Stimulated activated CD4-positive, alpha-beta T cell treated with anti-CD3 and anti-CD28 coated beads, TNF-alpha, amount 100 ng/mL, for 48 hours (primary cell): ENCODE results near the gene KIT.

Experiments
- DNase-seq, 3 donors: peaks; one replicate each; pipeline ENCODE4 v3.0.0-alpha.2; 2020; ENCODE audit warnings: low read depth in 3 of 3

The KIT gene

GRCh38 chr4:54700986-54701385 is 43.2 kb downstream of the KIT start:
- DNase-seq, result no peak

DNA sequence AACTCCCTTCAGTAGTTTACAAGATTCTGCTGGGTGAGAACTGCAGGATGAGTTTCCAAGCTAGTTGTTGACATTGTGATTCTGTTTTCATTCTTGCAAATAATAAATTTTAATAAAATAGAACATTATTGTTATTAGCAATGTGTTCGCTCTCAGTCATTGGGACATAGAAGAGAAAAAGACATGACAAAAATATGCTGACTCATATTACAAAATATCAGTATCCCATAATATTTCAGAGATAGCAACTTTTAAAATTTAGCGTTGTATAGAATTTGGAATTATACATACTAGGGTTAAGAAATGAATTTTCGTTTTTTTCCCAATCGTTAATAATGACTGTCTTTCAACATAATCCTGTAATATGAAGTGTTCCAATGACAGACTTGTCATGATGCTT is 45.4 kb downstream of the KIT start:
- DNase-seq, result no peak

DNA sequence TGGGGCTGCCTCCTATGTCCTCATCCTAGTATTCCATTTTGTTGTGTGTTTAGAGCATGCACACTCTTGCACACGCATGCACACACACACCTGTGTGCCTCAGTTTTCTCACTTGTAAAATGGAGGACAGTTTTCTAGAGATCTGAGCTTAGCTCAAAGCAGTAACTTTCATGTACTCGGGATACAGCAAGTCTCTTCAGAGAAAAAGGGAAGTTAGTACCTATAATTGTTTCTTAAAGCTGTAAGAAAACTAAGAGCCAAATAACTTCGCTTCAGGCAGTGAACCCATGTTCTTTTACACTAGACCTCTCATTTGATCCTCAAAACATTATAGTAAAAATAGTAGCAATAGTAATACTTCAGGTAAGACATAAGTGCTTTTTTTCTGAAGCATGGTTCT is 49.6 kb downstream of the KIT start:
- DNase-seq, result no peak

DNA sequence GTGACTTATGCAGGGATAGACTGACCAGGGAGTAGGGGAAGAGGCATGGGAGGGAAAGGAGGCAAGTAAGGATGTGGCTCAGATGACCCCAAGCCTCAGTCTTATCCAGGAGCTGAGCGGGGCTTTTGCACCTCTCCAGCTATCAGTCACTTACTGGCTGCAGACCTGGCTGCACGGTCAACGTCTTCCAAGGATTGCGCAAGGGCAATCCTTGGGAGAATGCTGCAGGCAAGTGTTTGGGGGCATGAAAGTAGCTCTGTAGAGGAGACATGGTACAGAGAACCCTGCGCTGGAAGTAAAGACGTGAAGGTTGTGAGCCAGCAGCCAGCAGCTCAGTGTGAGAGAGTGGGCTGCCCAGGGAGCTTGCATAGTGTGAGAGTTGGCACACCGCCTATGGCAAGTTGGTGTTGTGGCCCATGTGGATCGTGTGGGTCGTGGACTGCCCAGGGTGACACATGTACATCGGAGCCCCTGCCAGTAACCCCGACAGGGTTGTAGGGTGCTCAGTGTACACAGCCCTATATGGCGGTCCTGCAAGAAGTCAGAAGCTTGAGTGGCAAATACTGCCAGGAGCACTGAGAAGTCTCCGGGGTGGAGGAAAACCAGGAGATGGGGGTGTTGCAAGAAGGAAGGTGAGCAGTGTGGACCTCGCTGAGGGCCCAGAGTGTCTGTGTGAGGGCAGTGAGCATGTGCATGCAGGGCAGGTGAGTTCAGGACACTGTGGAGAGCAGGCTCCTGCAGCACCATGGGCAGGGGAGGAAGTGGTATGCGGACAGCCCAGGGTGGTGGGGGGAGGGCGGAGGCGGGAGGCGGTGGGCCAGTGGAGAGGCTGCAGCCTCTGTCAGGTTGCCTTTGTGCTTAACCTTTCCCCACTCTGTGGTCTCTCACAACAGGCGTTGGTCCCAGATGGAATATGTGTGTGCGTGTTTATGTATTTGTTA is 50.9 kb downstream of the KIT start:
- no peak for DNase-seq

DNA sequence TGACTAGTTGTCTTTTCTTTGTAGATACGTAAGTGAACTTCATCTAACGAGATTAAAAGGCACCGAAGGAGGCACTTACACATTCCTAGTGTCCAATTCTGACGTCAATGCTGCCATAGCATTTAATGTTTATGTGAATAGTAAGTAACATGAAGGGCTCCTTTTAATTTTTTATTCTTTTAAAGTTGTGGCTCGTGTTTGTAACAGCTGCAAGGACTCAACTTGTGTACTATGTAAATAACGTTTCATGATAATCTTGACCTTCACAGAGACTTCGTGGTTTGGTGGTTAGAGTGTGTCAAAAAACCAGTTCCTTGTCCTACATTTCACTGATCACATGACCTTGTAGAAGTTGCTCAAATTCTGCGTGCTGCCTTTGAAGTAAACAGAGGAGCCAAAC is 51.6 kb downstream of the KIT start:
- DNase-seq, result no peak

DNA sequence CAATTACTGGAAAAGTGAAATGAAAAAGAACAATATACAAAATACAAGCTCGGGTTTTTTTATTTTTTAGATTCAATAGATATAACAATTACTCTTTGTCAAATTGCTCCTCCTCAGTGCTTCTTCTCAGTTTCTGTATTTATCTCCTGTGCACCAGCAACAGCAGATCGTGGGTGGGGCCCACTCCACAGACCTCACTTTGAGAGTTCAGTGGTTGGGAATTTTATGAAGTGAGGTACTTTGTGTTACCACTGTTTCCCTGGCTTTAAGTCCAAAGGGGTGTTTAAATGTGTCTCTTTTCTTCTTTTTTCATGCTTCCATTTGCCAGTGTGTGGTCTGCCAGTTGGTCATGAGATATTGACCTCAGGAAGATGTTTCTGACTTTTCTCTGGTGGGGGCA is 54.4 kb downstream of the KIT start:
- DNase-seq, result no peak

DNA sequence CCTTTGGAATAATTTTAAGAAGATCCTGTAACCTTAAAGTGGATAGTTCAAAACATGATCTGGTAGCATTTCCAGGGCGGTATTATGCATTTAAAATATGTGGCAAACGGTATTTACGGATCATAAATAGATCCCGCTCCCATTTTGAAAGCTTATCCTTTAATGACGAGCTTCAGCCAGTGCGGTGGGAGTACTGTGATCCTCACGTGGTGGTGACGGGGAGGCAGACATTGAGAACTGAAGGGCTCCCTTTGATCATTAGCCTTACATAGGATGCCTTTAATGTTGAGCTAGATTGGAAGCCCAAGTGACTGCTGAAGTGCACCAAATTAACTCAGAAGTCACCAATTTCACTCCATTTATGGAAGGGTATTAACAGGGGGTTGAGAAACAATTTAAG is 56.9 kb downstream of the KIT start:
- DNase-seq, result no peak

DNA sequence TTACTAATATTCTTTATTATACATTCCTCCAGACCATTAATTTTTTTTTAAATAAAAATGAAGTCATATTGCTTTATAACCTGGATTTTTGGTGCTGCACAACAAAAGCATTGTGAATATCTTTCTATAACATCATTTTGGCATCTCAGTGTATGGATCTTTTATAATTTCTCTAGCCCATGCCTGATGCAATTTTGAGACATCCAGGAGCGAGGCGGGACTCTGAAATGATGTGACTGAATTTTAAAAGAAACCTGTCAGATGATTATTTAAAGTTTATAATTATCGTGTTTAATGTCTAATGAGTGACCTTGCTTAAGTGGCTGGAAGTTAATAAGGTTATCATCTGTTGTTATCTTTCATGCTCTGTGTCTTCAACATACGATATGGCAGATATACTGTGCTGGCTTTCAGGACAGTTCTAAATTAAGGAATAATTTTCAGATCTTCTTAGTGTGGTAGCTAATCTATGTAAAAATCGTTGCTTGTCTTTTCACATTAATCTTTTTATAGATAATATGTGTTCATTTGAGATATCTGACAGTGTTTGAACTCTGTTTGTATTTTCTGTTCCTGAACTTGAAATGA is 58.8 kb downstream of the KIT start:
- no peak for DNase-seq

DNA sequence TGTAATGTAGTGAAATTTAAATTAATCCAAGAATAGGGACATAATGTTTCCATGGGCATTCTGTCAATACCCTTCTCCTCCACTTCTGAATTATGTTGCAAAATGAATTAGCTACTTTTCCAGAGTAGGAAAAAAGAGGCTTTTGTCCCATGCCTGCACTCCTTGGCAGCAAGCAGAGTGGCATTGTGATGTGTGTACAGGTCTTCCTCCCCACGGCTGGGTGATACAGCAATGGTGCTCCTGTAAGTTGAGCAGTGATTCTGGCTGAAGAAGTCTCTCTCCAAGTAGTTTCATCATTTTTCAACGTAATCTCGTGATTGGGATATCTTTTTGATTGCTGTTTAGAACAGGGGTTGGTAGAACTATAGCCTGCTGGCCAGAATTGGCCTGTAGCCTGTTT is 59.9 kb downstream of the KIT start:
- no peak for DNase-seq

GRCh38 chr4:54719378-54719777 is 61.6 kb downstream of the KIT start:
- no peak for DNase-seq

DNA sequence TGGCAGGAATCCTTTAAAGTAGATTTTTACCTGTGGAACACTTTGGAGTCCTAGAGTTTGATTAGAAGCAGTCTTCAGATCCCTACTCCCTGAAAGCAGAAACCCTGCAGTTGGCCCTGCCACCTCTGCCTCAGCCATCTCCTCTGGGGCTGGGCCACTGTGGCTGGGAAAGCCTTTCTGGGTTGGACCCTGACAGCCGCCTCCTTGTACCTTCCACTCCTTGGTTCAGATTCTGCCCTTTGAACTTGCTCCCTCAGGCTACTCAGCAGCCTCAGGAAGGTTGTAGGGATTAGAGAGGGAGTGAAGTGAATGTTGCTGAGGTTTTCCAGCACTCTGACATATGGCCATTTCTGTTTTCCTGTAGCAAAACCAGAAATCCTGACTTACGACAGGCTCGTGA is 65.5 kb downstream of the KIT start:
- no peak for DNase-seq

GRCh38 chr4:54723820-54724219 is 66.1 kb downstream of the KIT start:
- DNase-seq, result no peak

- no peak for DNase-seq
These were observed 69.2 kb downstream of the KIT start for GRCh38 chr4:54726907-54727306.

DNA sequence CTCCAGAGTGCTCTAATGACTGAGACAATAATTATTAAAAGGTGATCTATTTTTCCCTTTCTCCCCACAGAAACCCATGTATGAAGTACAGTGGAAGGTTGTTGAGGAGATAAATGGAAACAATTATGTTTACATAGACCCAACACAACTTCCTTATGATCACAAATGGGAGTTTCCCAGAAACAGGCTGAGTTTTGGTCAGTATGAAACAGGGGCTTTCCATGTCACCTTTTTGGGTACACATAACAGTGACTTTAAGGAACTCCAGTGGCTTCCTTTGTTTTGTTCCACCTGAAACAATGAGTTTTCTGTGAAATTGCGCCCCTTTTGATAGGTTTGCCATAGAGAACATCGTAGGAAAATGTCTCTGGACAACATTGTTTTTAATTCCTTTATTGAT is 69.6 kb downstream of the KIT start:
- no peak for DNase-seq

GRCh38 chr4:54728368-54728767 is 70.6 kb downstream of the KIT start:
- DNase-seq, result no peak

DNA sequence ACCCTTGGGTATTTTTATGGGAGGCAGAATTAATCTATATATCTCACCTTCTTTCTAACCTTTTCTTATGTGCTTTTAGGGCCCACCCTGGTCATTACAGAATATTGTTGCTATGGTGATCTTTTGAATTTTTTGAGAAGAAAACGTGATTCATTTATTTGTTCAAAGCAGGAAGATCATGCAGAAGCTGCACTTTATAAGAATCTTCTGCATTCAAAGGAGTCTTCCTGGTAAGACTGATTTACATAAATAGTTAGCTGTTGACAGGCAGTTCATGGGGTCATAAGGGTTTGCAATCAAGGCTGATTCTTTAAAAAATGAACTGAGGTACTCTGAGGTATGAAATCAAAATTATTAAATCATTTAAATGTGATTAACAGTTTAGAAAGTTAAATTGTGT is 71.5 kb downstream of the KIT start:
- DNase-seq, result no peak

DNA sequence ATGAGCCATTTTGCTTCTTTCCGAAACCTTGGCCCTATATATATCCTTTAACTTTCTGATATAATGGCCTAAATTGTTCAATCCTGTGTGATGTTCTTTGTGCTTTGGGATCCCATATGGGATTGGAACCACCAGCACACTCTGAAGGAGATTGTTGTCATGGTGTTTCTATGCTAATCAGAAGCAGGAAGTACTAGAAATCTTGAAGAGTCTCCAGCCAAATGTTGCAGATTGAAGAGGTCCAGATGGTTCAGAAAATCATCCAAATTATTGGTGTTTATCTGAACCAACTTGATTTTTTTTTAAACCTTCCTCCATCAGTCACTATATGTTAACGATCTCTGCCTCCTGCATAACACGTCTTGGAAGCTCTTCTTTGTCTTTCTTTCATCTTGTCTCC is 72.8 kb downstream of the KIT start:
- no peak for DNase-seq

- DNase-seq, result no peak
These were observed 73.8 kb downstream of the KIT start for GRCh38 chr4:54731552-54731951.

DNA sequence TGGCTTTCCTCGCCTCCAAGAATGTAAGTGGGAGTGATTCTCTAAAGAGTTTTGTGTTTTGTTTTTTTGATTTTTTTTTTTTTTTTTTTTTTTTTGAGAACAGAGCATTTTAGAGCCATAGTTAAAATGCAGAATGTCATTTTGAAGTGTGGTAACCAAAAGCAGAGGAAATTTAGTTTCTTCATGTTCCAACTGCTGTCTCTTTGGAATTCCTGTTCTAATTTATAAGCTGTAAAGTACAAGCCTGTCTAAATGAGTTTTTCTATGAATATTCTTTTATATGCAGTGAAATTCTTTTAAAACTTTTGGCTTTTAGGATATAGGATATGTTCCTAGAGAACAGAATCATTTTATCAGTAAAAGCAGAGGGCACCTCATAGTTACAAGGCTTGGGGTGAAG is 74.2 kb downstream of the KIT start:
- DNase-seq, result no peak

DNA sequence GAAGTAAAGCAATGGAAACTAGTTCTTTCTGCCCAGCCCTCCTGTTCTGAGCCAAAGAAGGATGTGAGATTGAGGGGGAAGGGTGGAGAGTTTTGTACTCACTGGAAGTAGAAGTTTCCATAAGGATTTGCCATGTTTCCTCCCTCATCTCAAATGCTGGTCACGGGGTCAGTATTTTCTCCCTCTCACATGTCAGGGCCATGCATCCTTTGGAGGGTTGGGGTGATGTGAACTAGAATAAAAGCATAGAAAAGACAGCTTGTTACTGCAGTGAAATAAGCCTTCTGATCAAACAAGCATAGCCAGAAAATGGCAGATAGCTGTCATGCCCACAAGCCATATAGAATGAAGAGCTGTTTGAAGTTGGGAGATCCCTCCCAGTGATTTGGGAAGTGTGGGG is 79.7 kb downstream of the KIT start:
- no peak for DNase-seq

- DNase-seq, result no peak
These were observed 83.4 kb downstream of the KIT start for GRCh38 chr4:54741202-54741601.

DNA sequence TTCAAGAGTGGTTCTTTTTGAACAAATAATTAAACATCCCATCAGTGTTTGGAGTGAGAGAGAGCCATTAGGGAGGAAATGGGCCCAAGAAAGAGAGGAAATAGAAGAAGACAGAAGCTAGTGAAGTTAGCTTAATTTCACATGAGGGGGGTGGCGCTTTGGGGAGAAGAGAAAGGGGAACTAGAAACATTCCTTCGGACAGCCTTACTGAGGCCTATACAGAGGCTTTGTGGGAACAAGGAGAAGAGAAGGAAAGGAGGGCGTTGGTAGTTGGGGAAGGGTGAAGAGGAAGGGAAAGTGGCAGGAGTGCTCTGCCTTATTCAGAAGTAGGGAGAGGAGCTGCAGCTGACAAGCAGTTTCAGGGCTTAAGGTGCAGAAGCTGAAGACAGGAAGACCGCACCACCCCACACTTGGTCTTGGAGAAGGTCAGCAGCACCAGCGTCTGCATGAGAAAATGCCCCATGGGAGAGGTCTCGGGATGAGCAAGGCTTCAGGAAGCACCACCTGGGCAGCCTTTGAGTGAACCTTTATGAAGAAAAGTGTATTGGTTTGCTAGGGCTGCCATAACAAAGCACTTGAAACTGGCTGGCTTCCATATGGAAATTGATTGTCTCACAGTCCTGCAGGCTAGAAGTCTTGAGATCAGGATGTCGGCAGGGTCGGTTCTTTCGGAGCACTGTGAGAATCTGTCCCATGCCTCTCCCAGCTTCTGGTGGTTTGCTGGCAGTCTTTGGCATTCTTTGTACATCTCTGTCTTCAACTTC is 85.1 kb downstream of the KIT start:
- no peak for DNase-seq

- DNase-seq, result no peak
These were observed 85.8 kb downstream of the KIT start for GRCh38 chr4:54743562-54743961.
